B cell (primary cell): ENCODE measurements around the gene EYA4. TPM values are rescaled to one million over a fixed set of nuclear protein-coding genes. Genes with fewer than 3 reads are reported as not detected.

Experiments used
- ATAC-seq: fragments of 200-7000 bp; cut with Tn5 transposase; one replicate; pipeline ENCODE4 v1.10.0; 2021; ENCODE audit warnings: low read depth, mild to moderate bottlenecking, moderate number of reproducible peaks, moderate library complexity
- CTCF ChIA-PET: fragments of 350-600 bp; sonication (Branson Sonifier 250); formaldehyde crosslinking; loops from one replicate; lab custom pipeline; 2021; ENCODE audit warnings: antibody characterized with exemption, inconsistent platforms; lab: Charles Lee
- POLR2A ChIA-PET: fragments of 350-600 bp; sonication (Branson Sonifier 250); formaldehyde crosslinking; loops from one replicate; lab custom pipeline; 2021; ENCODE audit warnings: antibody characterized with exemption; lab: Charles Lee
- DNase-seq: peaks from one replicate; pipeline ENCODE4 v3.0.0; 2013
- H2AFZ ChIP-seq: 2 replicates; pipeline ENCODE4 v1.6.1; 2012; ENCODE audit warnings: mild to moderate bottlenecking, low read depth, low read length; ENCODE audit not compliant: insufficient read depth, poor library complexity, severe bottlenecking
- H3K27ac ChIP-seq, 2 donors: 1 replicate in 1 of 2; 2 replicates in 1 of 2; pipeline ENCODE4 v1.5.1; 2012 to 2013; ENCODE audit warnings: low read length in 2 of 2, mild to moderate bottlenecking in 2 of 2, moderate library complexity in 1 of 2
- H3K27me3 ChIP-seq, 4 experiments: fragments of 200-600 bp in 1 of 4; sonication (generic) in 1 of 4; replicated peaks in 1 of 4; 1 replicate in 2 of 4; 2 replicates in 2 of 4; pipeline versions ENCODE4 v1.6.1 to v1.7.0; 2013 to 2016; ENCODE audit warnings: low read length in 3 of 4, mild to moderate bottlenecking in 2 of 4, mixed read lengths in 1 of 4, moderate library complexity in 1 of 4; ENCODE audit not compliant: insufficient read depth in 4 of 4, control insufficient read depth in 3 of 4; ENCODE audit errors: control extremely low read depth in 1 of 4
- H3K36me3 ChIP-seq, 2 experiments: replicated peaks in 1 of 2; 1 replicate in 1 of 2; 2 replicates in 1 of 2; pipeline versions ENCODE4 v1.6.1 to v1.7.1; 2013; ENCODE audit warnings: low read length in 1 of 2; ENCODE audit not compliant: insufficient read depth in 2 of 2, control insufficient read depth in 1 of 2; ENCODE audit errors: control extremely low read depth in 1 of 2, extremely low read depth in 1 of 2
- H3K4me1 ChIP-seq, 2 donors: fragments of 200-600 bp in 1 of 2; sonication (generic) in 1 of 2; 1 replicate in 1 of 2; 2 replicates in 1 of 2; pipeline versions ENCODE4 v1.5.1 to v1.6.1; 2013 to 2017; ENCODE audit warnings: low read length in 2 of 2; ENCODE audit not compliant: control insufficient read depth in 2 of 2, insufficient read depth in 2 of 2
- H3K4me2 ChIP-seq: replicated peaks from 2 replicates; pipeline ENCODE3; 2012; ENCODE audit warnings: mild to moderate bottlenecking, low read depth, low read length; ENCODE audit not compliant: poor library complexity, severe bottlenecking
- H3K4me3 ChIP-seq, 5 experiments: fragments of 200-600 bp in 1 of 5; sonication (generic) in 1 of 5; 1 replicate in 3 of 5; 2 replicates in 2 of 5; pipeline versions ENCODE4 v1.5.1 to v1.7.0; 2011 to 2016; ENCODE audit warnings: low read length in 4 of 5, mild to moderate bottlenecking in 4 of 5, low read depth in 2 of 5, control low read depth in 1 of 5, moderate library complexity in 1 of 5; ENCODE audit not compliant: insufficient read depth in 1 of 5; ENCODE audit errors: control extremely low read depth in 1 of 5, extremely low read depth in 1 of 5
- H3K79me2 ChIP-seq: fragments of 200-600 bp; sonication (generic); one replicate; pipeline ENCODE4 v1.6.0; 2016; ENCODE audit warnings: low read length; ENCODE audit not compliant: control insufficient read depth, insufficient read depth
- H3K9ac ChIP-seq: fragments of 200-600 bp; sonication (generic); 2 replicates; pipeline ENCODE4 v1.6.1; 2017; ENCODE audit warnings: mild to moderate bottlenecking, low read length, moderate library complexity
- H3K9me3 ChIP-seq, 3 donors: one replicate each; pipeline versions ENCODE4 v1.6.1 to v1.7.1; 2013; ENCODE audit warnings: low read length in 2 of 3; ENCODE audit not compliant: control insufficient read depth in 2 of 3, insufficient read depth in 1 of 3; ENCODE audit errors: control extremely low read depth in 1 of 3
- H4K20me1 ChIP-seq: 2 replicates; pipeline ENCODE4 v1.6.0; 2012; ENCODE audit warnings: mild to moderate bottlenecking, low read length; ENCODE audit not compliant: insufficient read depth, control insufficient read depth, poor library complexity, severe bottlenecking
- H3K27ac Mint-ChIP-seq: one replicate; pipeline ENCODE4 v1.8.0; 2021; ENCODE audit warnings: mixed read lengths
- H3K27me3 Mint-ChIP-seq: one replicate; pipeline ENCODE4 v1.8.0; 2021; ENCODE audit warnings: mixed read lengths
- H3K4me1 Mint-ChIP-seq: one replicate; pipeline ENCODE4 v1.8.0; 2021; ENCODE audit warnings: mixed read lengths
- H3K4me3 Mint-ChIP-seq: one replicate; pipeline ENCODE4 v1.8.0; 2021; ENCODE audit warnings: mixed read lengths
- H3K9me3 Mint-ChIP-seq: one replicate; pipeline ENCODE4 v1.8.0; 2022; ENCODE audit warnings: mixed read lengths; ENCODE audit not compliant: insufficient read depth
- CTCF ChIP-seq: fragments of 200-600 bp; IDR thresholded peaks from one replicate; pipeline ENCODE4 v1.8.0; 2022; ENCODE audit warnings: antibody characterized with exemption, mild to moderate bottlenecking
- EZH2 ChIP-seq: IDR thresholded peaks from 2 replicates; pipeline ENCODE4 v1.6.1; 2012; ENCODE audit warnings: borderline replicate concordance, low read depth, mild to moderate bottlenecking, moderate library complexity, low read length; ENCODE audit not compliant: insufficient read depth, poor library complexity, severe bottlenecking
- WGBS: methylation state at CpG from one replicate; pipeline ENCODE4 v1.1.5; 2013; ENCODE audit warnings: missing lambda C conversion rate; ENCODE audit not compliant: insufficient coverage; 5-methylcytosine and 5-hydroxymethylcytosine counted together
- intact Hi-C: fragments of 100-400 bp; cut with micrococcal nuclease; formaldehyde crosslinking; loops from one replicate; pipeline ENCODE4 v1.10.0; 2022
- polyA plus RNA-seq: library from polyadenylated mRNA; depleted of rRNA; stranded (reverse); fragments of >200 nt; gene quantifications from 2 replicates; pipeline ENCODE4 v1.2.3, GENCODE V29; 2012
- total RNA-seq, 2 donors: library from RNA; stranded (reverse); fragments of 120-200 nt in 1 of 2; gene quantifications; 1 replicate in 1 of 2; 2 replicates in 1 of 2; pipeline versions ENCODE4 v1.2.3 to v1.2.4, GENCODE V29; 2013 to 2022

Gene EYA4
- total and polyA plus RNA-seq, 2 donors (not counting 1 experiment from before 2014, with no cell fraction given) = 0.49 TPM; not detected in 1

GRCh38 chr6:133313068-133313467, 71.9 kb downstream of the EYA4 start:
- Histone ChIP-seq H3K27ac (no peak overlapping the region), H3K4me2 (no peak overlapping the region), H3K27me3 (peaks cover 0 to 3% (median 0%) of the 10 kb centered on the region in 4 experiments), H3K4me3 (no peak overlapping the region), H3K4me1 (no peaks in the 10 kb centered on the region), H3K79me2 (no peaks in the 10 kb centered on the region), H3K36me3 (no peaks in the 10 kb centered on the region), H3K9ac (no peak overlapping the region), H4K20me1 (no peaks in the 10 kb centered on the region), H3K9me3 (no peaks in the 10 kb centered on the region), H2AFZ (no peak overlapping the region)
- H3K27me3 Mint-ChIP-seq = no peaks in the 10 kb centered on the region
- no CpG with 5 or more reads among the region's 1 CpG for WGBS
- no peak overlapping the region for H3K4me3 Mint-ChIP-seq
- ATAC-seq (no peak), DNase-seq (no peak)
- H3K4me1 Mint-ChIP-seq = no peaks in the 10 kb centered on the region
- no peak overlapping the region for H3K27ac Mint-ChIP-seq
- ChIA-PET CTCF (no interaction called here), POLR2A (no interaction called here)
- TF ChIP-seq CTCF (no peak), EZH2 (no peak)
- no peaks in the 10 kb centered on the region for H3K9me3 Mint-ChIP-seq
- intact Hi-C loops = no loop called here

DNA sequence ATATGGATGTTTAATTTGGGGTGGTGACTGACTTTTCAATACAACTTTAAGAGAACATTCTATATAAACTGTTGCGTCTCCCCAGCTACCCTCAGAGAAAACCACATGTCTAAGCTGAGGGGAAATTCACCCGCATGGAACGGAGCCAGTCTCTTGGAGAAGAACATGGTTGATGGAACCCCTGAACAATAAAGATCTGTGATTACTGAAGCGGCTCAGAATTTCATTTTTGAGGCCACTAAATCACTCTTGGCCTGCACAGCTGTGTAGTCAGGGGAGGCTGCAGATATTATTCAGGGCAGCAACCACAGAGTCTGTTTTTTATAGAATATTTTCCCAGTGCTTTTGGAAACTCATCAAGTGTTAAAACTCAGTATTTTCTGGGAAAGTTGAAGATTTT, 73.8 kb downstream of the EYA4 start:
- WGBS = 20% methylated on average over 1 of the region's 4 CpGs
- POLR2A ChIA-PET = no interaction called here

More for the DNA sequence above, 73.8 kb downstream of the EYA4 start:
- TF ChIP-seq CTCF (no peak), EZH2 (no peak)
- Histone ChIP-seq H3K4me3 (no peak overlapping the region), H3K79me2 (no peaks in the 10 kb centered on the region), H3K36me3 (no peaks in the 10 kb centered on the region), H3K9ac (no peak overlapping the region), H3K9me3 (no peaks in the 10 kb centered on the region), H3K4me1 (no peaks in the 10 kb centered on the region), H3K4me2 (no peak overlapping the region), H4K20me1 (no peaks in the 10 kb centered on the region), H3K27ac (no peak overlapping the region), H3K27me3 (peaks cover 0 to 3% (median 0%) of the 10 kb centered on the region in 4 experiments), H2AFZ (no peak overlapping the region)
- Mint-ChIP-seq H3K27ac (no peak overlapping the region), H3K27me3 (no peaks in the 10 kb centered on the region), H3K4me1 (no peaks in the 10 kb centered on the region), H3K4me3 (no peak overlapping the region), H3K9me3 (no peaks in the 10 kb centered on the region)
- intact Hi-C loops = no loop called here
- ATAC-seq = no peak
- CTCF ChIA-PET = no interaction called here
- no peak for DNase-seq
